ENCODE measurements around the gene FMR1.

The FMR1 gene

GRCh38 chrX:147908106-147908505 lies 3.6 kb upstream of the FMR1 start:
- no peak for TF ChIP-seq PATZ1 (CRISPR knock-in tag; IDR thresholded peaks at IDR 0.05; ENCODE audit: borderline replicate concordance)
- no peak for TF ChIP-seq PPARA (CRISPR knock-in tag; IDR thresholded peaks at IDR 0.05; ENCODE audit: borderline replicate concordance)
- no peak for TF ChIP-seq TCF4 (CRISPR knock-in tag; IDR thresholded peaks at IDR 0.05; ENCODE audit: borderline replicate concordance)
- no peak for TF ChIP-seq ZC3H10 (CRISPR knock-in tag; IDR thresholded peaks at IDR 0.05)
- TF ChIP-seq GLIS3 (CRISPR knock-in tag; IDR thresholded peaks at IDR 0.05) = no peak
- no peak for TF ChIP-seq BACH2 (CRISPR knock-in tag; IDR thresholded peaks at IDR 0.05; ENCODE audit: borderline replicate concordance)
- no peak for TF ChIP-seq RARB (CRISPR knock-in tag; IDR thresholded peaks at IDR 0.05)
- no peak for TF ChIP-seq ZFP30 (CRISPR knock-in tag; IDR thresholded peaks at IDR 0.05)
- no peak for TF ChIP-seq TOX (CRISPR knock-in tag; IDR thresholded peaks at IDR 0.05; ENCODE audit: borderline replicate concordance)
- TF ChIP-seq ARNTL (CRISPR knock-in tag; IDR thresholded peaks at IDR 0.05; ENCODE audit: borderline replicate concordance, low read depth) = no peak
- TF ChIP-seq TSHZ2 (CRISPR knock-in tag; IDR thresholded peaks at IDR 0.05) = no peak
- TF ChIP-seq CSRNP3 (CRISPR knock-in tag; IDR thresholded peaks at IDR 0.05) = no peak
- TF ChIP-seq ZFP3 (CRISPR knock-in tag; IDR thresholded peaks at IDR 0.05) = no peak
- no peak for TF ChIP-seq CREB5 (CRISPR knock-in tag; IDR thresholded peaks at IDR 0.05; ENCODE audit: low read depth)
- TF ChIP-seq ZNF8 (CRISPR knock-in tag; IDR thresholded peaks at IDR 0.05) = no peak
- no peak for ATAC-seq

- ATAC-seq = no peak
- no peak for TF ChIP-seq ZNF565 (CRISPR knock-in tag; conservative IDR thresholded peaks at IDR 0.05; ENCODE audit: low read depth)
- no peak for TF ChIP-seq ZNF70 (CRISPR knock-in tag; IDR thresholded peaks at IDR 0.05)
- no peak for TF ChIP-seq TOX (CRISPR knock-in tag; IDR thresholded peaks at IDR 0.05; ENCODE audit: borderline replicate concordance)
- no peak for TF ChIP-seq OSR1 (CRISPR knock-in tag; IDR thresholded peaks at IDR 0.05)
- TF ChIP-seq ZFP30 (CRISPR knock-in tag; IDR thresholded peaks at IDR 0.05) = no peak
- no peak for TF ChIP-seq CSRNP3 (CRISPR knock-in tag; IDR thresholded peaks at IDR 0.05)
- no peak for TF ChIP-seq BACH2 (CRISPR knock-in tag; IDR thresholded peaks at IDR 0.05; ENCODE audit: borderline replicate concordance)
- no peak for TF ChIP-seq ISL1 (CRISPR knock-in tag; IDR thresholded peaks at IDR 0.05)
- no peak for TF ChIP-seq ESRRG (CRISPR knock-in tag; IDR thresholded peaks at IDR 0.05)
- no peak for TF ChIP-seq CSDC2 (CRISPR knock-in tag; IDR thresholded peaks at IDR 0.05)
Measured at GRCh38 chrX:147910607-147911006, 1.1 kb upstream of the FMR1 start.

- ATAC-seq = peak; percentile 83
- TF ChIP-seq ZC3H10 (CRISPR knock-in tag; IDR thresholded peaks at IDR 0.05) (no peak), ZFP30 (CRISPR knock-in tag; IDR thresholded peaks at IDR 0.05) (no peak), ISL1 (CRISPR knock-in tag; IDR thresholded peaks at IDR 0.05) (no peak), ZNF565 (CRISPR knock-in tag; conservative IDR thresholded peaks at IDR 0.05; ENCODE audit: low read depth) (no peak), PATZ1 (CRISPR knock-in tag; IDR thresholded peaks at IDR 0.05; ENCODE audit: borderline replicate concordance) (no peak), RARB (CRISPR knock-in tag; IDR thresholded peaks at IDR 0.05) (no peak), CSDC2 (CRISPR knock-in tag; IDR thresholded peaks at IDR 0.05) (no peak), TOX (CRISPR knock-in tag; IDR thresholded peaks at IDR 0.05; ENCODE audit: borderline replicate concordance) (no peak), CREB5 (CRISPR knock-in tag; IDR thresholded peaks at IDR 0.05; ENCODE audit: low read depth) (no peak)
Measured at GRCh38 chrX:147912093-147912801, 528 bp downstream of the FMR1 start.

All from SK-N-SH treated with all-trans-retinoic acid at 6 μM for 48 hours (cell line).